ENCODE measurements around the gene ADAMTS10.

ADAMTS10 gene

DNA sequence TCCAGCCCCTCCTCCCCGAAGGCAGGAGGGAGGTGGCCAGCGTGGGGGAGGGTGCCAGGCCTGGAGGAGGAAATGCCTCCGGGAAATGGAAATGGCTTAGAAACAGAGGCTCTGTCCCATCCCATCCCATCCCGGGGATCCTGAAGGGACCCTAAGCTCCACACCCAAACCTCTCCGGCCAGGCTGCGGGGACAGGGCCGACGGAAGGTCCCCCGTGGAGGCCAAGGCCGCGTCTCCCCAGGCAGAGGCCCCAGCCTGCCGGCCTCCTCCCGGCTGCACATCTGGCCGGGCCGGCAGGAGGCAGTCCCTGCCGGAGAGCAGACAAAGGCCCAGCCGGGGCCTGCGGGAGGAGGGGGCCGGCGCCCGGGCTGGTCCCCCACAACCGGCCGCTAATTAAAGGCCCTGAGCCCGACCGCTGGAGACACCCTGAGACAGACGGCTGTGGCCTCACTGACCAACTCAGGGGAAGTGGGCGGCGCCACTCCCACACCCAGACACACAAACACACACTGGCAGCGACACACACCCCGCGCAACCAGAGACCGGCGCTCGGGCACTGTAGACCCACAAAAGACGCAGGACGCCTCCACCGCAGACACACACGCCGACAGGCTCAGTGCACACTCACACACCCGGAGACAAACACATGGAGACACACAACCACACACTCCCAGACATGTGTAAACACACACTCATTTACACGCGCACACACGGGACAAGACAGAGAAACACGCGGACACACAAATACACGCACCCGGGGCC, 1.1 kb downstream of the ADAMTS10 start:
- peak overlapping the region; percentile 92 for H3K4me3 ChIP-seq (ENCODE audit: low read length)
- H3K27ac ChIP-seq (ENCODE audit: low read length), result peak overlapping the region; percentile 78
- no peaks in the 10 kb centered on the region for H3K9me3 ChIP-seq (ENCODE audit: insufficient read depth, low read depth, low read length)
- H3K36me3 ChIP-seq (ENCODE audit: insufficient read depth, low read depth, low read length), result peaks cover 5% of the 10 kb centered on the region; the same call in 1 of the 2 replicates
- peak overlapping the region; percentile 84 for H3K9ac ChIP-seq (ENCODE audit: low read depth, low read length)
- H3K27me3 ChIP-seq (ENCODE audit: insufficient read depth, low read length), result no peaks in the 10 kb centered on the region
- peaks cover 18% of the 10 kb centered on the region; the same call in 1 of the 2 replicates for H3K4me1 ChIP-seq (ENCODE audit: insufficient read depth, low read length)

DNA sequence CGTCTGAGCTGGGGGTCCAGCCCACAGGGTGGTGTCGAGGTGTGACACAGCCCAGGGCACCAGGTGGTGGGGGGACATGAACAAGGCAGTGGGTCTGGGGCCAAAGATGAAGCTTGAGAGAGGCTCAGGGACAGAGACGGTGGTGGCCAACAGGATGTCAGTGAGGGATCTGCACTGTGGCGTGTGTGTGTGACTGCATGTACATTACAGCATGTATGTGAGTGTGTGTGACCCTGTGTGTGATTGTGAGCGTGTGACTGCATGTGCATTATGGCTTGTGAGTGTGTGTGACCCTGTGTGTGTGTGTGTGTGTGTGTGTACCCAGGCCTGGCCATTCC, 1.6 kb downstream of the ADAMTS10 start:
- peak overlapping the region; percentile 78 for H3K27ac ChIP-seq (ENCODE audit: low read length)
- peaks cover 18% of the 10 kb centered on the region; the same call in 1 of the 2 replicates for H3K4me1 ChIP-seq (ENCODE audit: insufficient read depth, low read length)
- no peaks in the 10 kb centered on the region for H3K9me3 ChIP-seq (ENCODE audit: insufficient read depth, low read depth, low read length)
- H3K36me3 ChIP-seq (ENCODE audit: insufficient read depth, low read depth, low read length), result peaks cover 5% of the 10 kb centered on the region; the same call in 1 of the 2 replicates
- no peaks in the 10 kb centered on the region for H3K27me3 ChIP-seq (ENCODE audit: insufficient read depth, low read length)
- H3K4me3 ChIP-seq (ENCODE audit: low read length), result peak overlapping the region; percentile 92
- H3K9ac ChIP-seq (ENCODE audit: low read depth, low read length), result peak overlapping the region; percentile 84

DNA sequence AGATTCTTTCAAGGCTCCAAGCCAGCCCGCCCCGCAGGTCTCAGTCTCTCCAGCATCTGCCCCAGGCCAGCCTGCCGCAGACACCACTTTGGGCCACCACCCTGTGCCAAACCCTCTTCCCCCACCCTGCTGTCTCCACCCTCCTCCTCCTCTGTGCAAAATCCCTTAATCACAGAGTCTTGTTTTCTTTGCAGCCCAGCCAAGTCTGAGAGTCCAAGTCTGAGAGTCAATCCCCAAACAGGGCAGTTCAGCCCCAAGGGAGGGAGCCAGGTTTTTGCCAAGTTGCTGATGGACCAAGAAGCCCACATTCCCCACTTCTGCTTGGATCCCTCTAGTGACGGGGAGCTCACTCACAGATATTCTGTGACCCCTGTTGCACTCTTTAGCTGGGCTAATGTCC, 3.1 kb downstream of the ADAMTS10 start:
- no peaks in the 10 kb centered on the region for H3K9me3 ChIP-seq (ENCODE audit: insufficient read depth, low read depth, low read length)
- peaks cover 18% of the 10 kb centered on the region; the same call in 1 of the 2 replicates for H3K4me1 ChIP-seq (ENCODE audit: insufficient read depth, low read length)
- no peak overlapping the region for H3K27ac ChIP-seq (ENCODE audit: low read length)
- H3K4me3 ChIP-seq (ENCODE audit: low read length), result no peak overlapping the region
- H3K36me3 ChIP-seq (ENCODE audit: insufficient read depth, low read depth, low read length), result peaks cover 12% of the 10 kb centered on the region; the same call in 1 of the 2 replicates
- no peaks in the 10 kb centered on the region for H3K27me3 ChIP-seq (ENCODE audit: insufficient read depth, low read length)
- no peak overlapping the region for H3K9ac ChIP-seq (ENCODE audit: low read depth, low read length)

DNA sequence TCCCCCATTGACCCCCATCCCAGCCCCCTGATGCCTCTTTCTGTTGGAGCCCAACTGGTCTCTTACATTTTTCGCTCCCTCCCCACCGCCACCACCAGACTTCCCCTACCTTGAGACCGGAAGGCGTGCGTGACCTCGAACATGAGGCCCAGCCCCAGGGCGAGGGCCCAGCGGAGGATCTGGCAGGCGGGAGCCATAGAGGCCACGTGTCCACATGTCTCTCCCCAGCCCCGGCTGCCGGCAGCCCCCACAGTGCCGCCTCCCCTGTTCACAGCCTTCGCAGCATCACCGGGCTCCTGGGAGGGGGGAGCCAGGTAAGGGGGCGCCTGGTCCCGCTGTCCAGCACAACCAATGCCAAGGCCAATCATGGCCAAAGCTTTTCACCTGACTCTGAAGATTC, 5.0 kb downstream of the ADAMTS10 start:
- H3K4me1 ChIP-seq (ENCODE audit: insufficient read depth, low read length), result peaks cover 11% of the 10 kb centered on the region; the same call in 1 of the 2 replicates
- no peak overlapping the region for H3K9ac ChIP-seq (ENCODE audit: low read depth, low read length)
- no peaks in the 10 kb centered on the region for H3K9me3 ChIP-seq (ENCODE audit: insufficient read depth, low read depth, low read length)
- no peak overlapping the region for H3K27ac ChIP-seq (ENCODE audit: low read length)
- H3K4me3 ChIP-seq (ENCODE audit: low read length), result no peak overlapping the region
- peaks cover 17% of the 10 kb centered on the region; the same call in 1 of the 2 replicates for H3K36me3 ChIP-seq (ENCODE audit: insufficient read depth, low read depth, low read length)
- H3K27me3 ChIP-seq (ENCODE audit: insufficient read depth, low read length), result no peaks in the 10 kb centered on the region

DNA sequence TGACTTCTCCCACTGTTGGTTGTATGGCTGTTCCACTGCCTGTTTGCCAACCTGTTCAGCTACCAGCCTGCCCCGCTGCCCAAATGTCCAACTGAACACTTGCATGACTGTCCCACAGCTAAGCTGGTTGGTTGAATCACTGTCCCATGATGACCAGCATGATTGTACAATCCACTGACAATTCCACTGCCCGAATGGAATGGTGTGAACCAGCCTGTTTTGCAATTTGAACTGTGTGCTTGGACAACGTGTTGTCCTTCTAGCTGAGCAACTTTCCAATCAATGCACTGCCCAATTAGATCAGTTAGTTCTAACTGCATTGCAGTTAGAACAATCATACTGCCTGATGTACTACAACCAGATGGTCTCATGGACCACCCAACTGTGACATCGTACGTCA, 8.7 kb downstream of the ADAMTS10 start:
- no peak overlapping the region for H3K27ac ChIP-seq (ENCODE audit: low read length)
- no peaks in the 10 kb centered on the region for H3K9me3 ChIP-seq (ENCODE audit: insufficient read depth, low read depth, low read length)
- H3K4me1 ChIP-seq (ENCODE audit: insufficient read depth, low read length), result no peaks in the 10 kb centered on the region
- H3K36me3 ChIP-seq (ENCODE audit: insufficient read depth, low read depth, low read length), result peaks cover 17% of the 10 kb centered on the region; the same call in 1 of the 2 replicates
- no peaks in the 10 kb centered on the region for H3K27me3 ChIP-seq (ENCODE audit: insufficient read depth, low read length)
- no peak overlapping the region for H3K9ac ChIP-seq (ENCODE audit: low read depth, low read length)
- no peak overlapping the region for H3K4me3 ChIP-seq (ENCODE audit: low read length)

DNA sequence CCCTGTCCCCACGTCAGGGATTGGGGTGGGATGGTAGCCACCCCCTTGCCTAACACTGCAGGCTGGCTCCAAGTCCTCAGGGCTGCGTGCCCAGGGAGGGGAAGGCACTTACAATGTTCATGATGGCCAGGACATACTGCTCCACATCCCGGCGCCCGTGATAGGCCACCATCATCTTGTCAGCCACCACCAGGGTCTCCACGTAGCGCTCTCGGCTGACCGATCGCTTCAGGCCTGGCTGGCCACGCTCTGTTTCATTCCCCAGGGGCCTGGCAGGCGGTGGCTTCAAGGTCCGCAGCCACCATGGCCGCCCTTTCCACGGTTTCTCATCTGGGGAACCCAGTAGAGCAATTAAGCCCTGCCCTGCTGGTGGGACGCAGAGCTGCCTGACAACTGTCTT, 9.7 kb downstream of the ADAMTS10 start:
- Histone ChIP-seq H3K4me1 (ENCODE audit: insufficient read depth, low read length) (no peaks in the 10 kb centered on the region), H3K36me3 (ENCODE audit: insufficient read depth, low read depth, low read length) (peaks cover 17% of the 10 kb centered on the region; the same call in 1 of the 2 replicates), H3K4me3 (ENCODE audit: low read length) (no peak overlapping the region), H3K9me3 (ENCODE audit: insufficient read depth, low read depth, low read length) (no peaks in the 10 kb centered on the region), H3K9ac (ENCODE audit: low read depth, low read length) (no peak overlapping the region), H3K27ac (ENCODE audit: low read length) (no peak overlapping the region), H3K27me3 (ENCODE audit: insufficient read depth, low read length) (no peaks in the 10 kb centered on the region)

DNA sequence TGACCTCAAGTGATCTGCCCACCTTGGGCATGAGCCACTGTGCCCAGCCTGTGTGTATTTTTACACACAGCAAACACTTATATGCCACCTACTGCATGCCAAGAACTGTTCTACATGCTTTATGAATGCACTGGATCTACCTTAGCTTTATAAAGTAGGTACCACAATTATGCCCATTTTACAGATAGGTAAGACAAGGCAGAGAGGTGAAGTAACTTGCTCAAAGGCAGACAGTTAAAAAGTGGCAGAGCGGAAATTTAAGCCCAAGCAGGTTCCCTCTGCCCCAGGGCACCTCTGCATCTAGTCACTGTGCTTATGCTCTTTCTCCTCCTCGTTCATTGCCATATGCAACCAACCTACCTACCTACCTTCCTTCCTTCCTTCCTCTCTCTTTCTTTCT, 10.5 kb downstream of the ADAMTS10 start:
- H3K4me1 ChIP-seq (ENCODE audit: insufficient read depth, low read length), result no peaks in the 10 kb centered on the region
- H3K27ac ChIP-seq (ENCODE audit: low read length), result no peak overlapping the region
- H3K27me3 ChIP-seq (ENCODE audit: insufficient read depth, low read length), result no peaks in the 10 kb centered on the region
- H3K9me3 ChIP-seq (ENCODE audit: insufficient read depth, low read depth, low read length), result no peaks in the 10 kb centered on the region
- no peak overlapping the region for H3K4me3 ChIP-seq (ENCODE audit: low read length)
- peaks cover 17% of the 10 kb centered on the region; the same call in 1 of the 2 replicates for H3K36me3 ChIP-seq (ENCODE audit: insufficient read depth, low read depth, low read length)
- H3K9ac ChIP-seq (ENCODE audit: low read depth, low read length), result no peak overlapping the region

DNA sequence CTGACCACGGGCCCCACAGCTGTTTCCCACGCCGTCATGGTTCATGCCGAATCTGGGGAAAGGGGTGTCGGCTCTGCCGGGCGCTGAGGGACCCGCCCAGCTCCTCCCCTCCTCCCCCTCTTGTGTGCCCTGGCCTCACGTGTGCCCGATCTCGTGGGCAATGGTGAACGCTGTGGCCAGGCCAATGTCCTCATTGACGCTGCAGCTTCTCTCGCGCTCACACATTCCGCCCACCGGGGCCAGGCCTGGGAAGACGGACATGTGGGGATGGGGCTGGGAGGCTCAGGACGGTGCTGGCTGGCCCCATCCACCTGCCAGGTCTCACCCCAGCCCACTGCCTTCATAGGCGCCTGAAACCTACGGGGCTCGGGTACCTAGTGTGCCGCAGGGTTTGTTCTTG, 14.3 kb downstream of the ADAMTS10 start:
- Histone ChIP-seq H3K4me3 (ENCODE audit: low read length) (no peak overlapping the region), H3K36me3 (ENCODE audit: insufficient read depth, low read depth, low read length) (no peaks in the 10 kb centered on the region), H3K27me3 (ENCODE audit: insufficient read depth, low read length) (peaks cover under 1% of the 10 kb centered on the region), H3K27ac (ENCODE audit: low read length) (no peak overlapping the region), H3K9me3 (ENCODE audit: insufficient read depth, low read depth, low read length) (peaks cover 5% of the 10 kb centered on the region; the same call in 1 of the 2 replicates), H3K9ac (ENCODE audit: low read depth, low read length) (no peak overlapping the region), H3K4me1 (ENCODE audit: insufficient read depth, low read length) (no peaks in the 10 kb centered on the region)

DNA sequence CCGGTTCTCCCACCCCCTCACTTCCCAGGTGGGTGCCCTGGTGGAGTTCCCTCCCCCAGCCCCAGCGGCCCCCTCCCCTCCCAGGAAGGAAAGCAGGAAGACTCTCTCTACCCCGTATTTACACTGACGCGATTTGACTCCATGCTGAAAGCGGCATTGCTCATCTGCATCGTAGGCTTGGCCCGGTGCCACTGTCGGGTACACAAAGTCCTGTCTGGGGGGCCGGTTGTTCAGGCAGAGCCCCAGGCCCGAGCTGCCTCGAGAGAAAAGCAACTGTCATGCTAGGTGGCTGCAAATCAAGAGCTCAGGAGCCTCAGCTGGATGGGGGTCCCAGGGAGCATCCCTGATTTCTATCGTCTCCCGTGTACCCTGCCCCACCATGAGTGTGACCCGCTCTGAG, 14.9 kb downstream of the ADAMTS10 start:
- H3K27me3 ChIP-seq (ENCODE audit: insufficient read depth, low read length), result peaks cover 6% of the 10 kb centered on the region
- H3K9ac ChIP-seq (ENCODE audit: low read depth, low read length), result no peak overlapping the region
- H3K27ac ChIP-seq (ENCODE audit: low read length), result no peak overlapping the region
- H3K36me3 ChIP-seq (ENCODE audit: insufficient read depth, low read depth, low read length), result no peaks in the 10 kb centered on the region
- H3K4me1 ChIP-seq (ENCODE audit: insufficient read depth, low read length), result no peaks in the 10 kb centered on the region
- peaks cover 5% of the 10 kb centered on the region; the same call in 1 of the 2 replicates for H3K9me3 ChIP-seq (ENCODE audit: insufficient read depth, low read depth, low read length)
- no peak overlapping the region for H3K4me3 ChIP-seq (ENCODE audit: low read length)

DNA sequence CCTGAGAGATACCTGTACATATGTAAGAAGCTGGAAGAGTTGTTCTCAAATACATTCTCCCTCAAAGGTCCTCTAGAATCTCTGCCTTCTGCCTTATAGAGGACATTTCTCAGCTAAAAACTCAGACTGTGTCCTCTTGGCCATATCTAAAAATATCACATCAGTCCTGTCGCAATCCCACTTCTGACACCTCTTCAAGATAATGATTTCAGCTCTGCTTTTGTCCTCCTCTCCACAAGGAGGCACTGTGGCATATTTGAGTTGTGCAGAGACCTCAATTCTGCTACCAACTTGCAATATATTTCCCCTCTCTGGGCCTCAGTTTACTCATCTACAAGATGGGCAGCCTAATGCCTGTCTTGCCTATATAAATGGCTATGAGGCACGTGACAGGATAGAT, 16.6 kb downstream of the ADAMTS10 start:
- Histone ChIP-seq H3K9me3 (ENCODE audit: insufficient read depth, low read depth, low read length) (peaks cover 5% of the 10 kb centered on the region; the same call in 1 of the 2 replicates), H3K4me1 (ENCODE audit: insufficient read depth, low read length) (no peaks in the 10 kb centered on the region), H3K36me3 (ENCODE audit: insufficient read depth, low read depth, low read length) (no peaks in the 10 kb centered on the region), H3K4me3 (ENCODE audit: low read length) (no peak overlapping the region), H3K27me3 (ENCODE audit: insufficient read depth, low read length) (peaks cover 7% of the 10 kb centered on the region), H3K27ac (ENCODE audit: low read length) (no peak overlapping the region), H3K9ac (ENCODE audit: low read depth, low read length) (no peak overlapping the region)

DNA sequence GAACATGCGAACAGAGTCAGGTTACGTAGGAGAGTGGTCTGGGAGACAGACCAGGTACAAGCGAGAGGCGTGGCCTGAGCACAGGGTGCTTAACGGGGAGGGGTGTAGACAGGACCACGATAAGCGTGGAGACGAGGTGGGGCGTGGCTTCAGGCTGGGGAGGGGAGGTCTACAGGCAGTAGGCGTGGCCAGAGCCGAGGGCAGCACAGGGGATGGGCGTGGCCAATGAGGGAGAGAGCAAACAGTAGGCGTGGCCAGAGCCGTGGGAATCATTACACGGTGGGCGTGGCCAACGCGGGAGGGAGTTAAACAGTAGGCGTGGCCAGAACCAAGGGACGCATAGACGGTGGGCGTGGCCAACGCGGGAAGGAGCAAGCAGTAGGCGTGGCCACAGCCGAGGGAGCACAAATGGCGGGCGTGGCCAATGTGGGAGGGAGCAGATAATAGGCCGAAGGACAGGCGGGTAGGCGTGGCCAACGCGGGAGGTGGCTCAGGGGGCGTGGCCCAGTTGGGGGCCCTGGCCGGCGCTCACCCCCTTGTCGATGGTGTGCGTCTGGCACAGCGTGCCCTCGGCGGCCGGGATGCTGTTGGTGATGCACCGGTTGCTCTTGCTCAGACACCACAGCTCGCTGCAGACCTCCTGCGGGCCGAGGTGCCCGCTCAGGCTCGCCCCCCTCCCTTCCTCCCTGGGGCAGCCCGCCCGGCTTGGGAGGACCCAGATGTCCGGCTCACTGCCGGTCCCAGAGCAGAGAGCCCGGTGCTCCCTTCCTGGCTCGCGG, 18.1 kb downstream of the ADAMTS10 start:
- no peak overlapping the region for H3K9ac ChIP-seq (ENCODE audit: low read depth, low read length)
- H3K27me3 ChIP-seq (ENCODE audit: insufficient read depth, low read length), result peaks cover 7% of the 10 kb centered on the region
- no peaks in the 10 kb centered on the region for H3K36me3 ChIP-seq (ENCODE audit: insufficient read depth, low read depth, low read length)
- H3K27ac ChIP-seq (ENCODE audit: low read length), result no peak overlapping the region
- no peaks in the 10 kb centered on the region for H3K4me1 ChIP-seq (ENCODE audit: insufficient read depth, low read length)
- H3K9me3 ChIP-seq (ENCODE audit: insufficient read depth, low read depth, low read length), result peaks cover 5% of the 10 kb centered on the region; the same call in 1 of the 2 replicates
- peak overlapping the region; percentile 53 for H3K4me3 ChIP-seq (ENCODE audit: low read length)
